A673 (cell line): Measurements from ENCODE around the gene ANKRD35.

Experiments
- CTCF ChIP-seq: fragments of 300-800, 200-600 bp; sonication (generic); conservative IDR thresholded peaks from 2 replicates; pipeline ENCODE4 v1.5.1; 2017; ENCODE audit warnings: low read depth, mild to moderate bottlenecking, antibody characterized with exemption, low read length, moderate library complexity, mixed read lengths
- EZH2 ChIP-seq: fragments of 200-600 bp; sonication (generic); IDR thresholded peaks from 2 replicates; pipeline ENCODE4 v1.6.1; 2017; ENCODE audit warnings: borderline replicate concordance, low read depth, mild to moderate bottlenecking, mixed read lengths, antibody characterized with exemption, low read length; ENCODE audit not compliant: poor library complexity, severe bottlenecking

- TF ChIP-seq CTCF = no peak
- TF ChIP-seq EZH2 = no peak
Measured at GRCh38 chr1:145892486-145893087, 6.9 kb upstream of the ANKRD35 start.
